K562 (cell line): ENCODE measurements around the gene MAPK8IP1. TPM values are rescaled to one million over a fixed set of nuclear protein-coding genes. Genes with fewer than 3 reads are reported as not detected.

Source experiments
- ATAC-seq: fragments of 200-7000 bp; cut with Tn5 transposase; 3 replicates; pipeline ENCODE4 v1.9.1; 2020; ENCODE audit warnings: moderate library complexity
- BruUV-seq: library from RNA; stranded (reverse); fragments of 400-500 nt; replicated peaks from 2 replicates; lab custom pipeline; 2021; lab: Mats Ljungman, UMichigan
- CTCF ChIA-PET: fragments of 300-600 bp; formaldehyde crosslinking; extraction: SDS; loops from one replicate; lab custom pipeline; 2021; ENCODE audit warnings: low intra/inter-chr PET ratio; lab: Yijun Ruan, JAX
- POLR2A ChIA-PET: fragments of 300-600, 350-650 bp; sonication (Branson Sonifier 250); formaldehyde crosslinking; extraction: SDS; loops from one replicate; lab custom pipeline; 2021; ENCODE audit warnings: antibody characterized with exemption, inconsistent platforms; lab: Yijun Ruan, JAX
- DNase-seq, 4 experiments: peaks; one replicate each; pipeline versions ENCODE4 v3.0.0 to v3.0.0-alpha.2; 2011 to 2018; ENCODE audit warnings: low spot score in 3 of 4, mixed read lengths in 3 of 4; ENCODE audit errors: extremely low read depth in 1 of 4
- FAIRE-seq: peaks from 2 replicates; lab custom pipeline; 2011; peaks lifted over from hg19 to GRCh38; lab: Jason Lieb, UNC
- H2AFZ ChIP-seq: 2 replicates; pipeline ENCODE4 v1.6.0; 2011; ENCODE audit warnings: low read depth, low read length, control low read depth, inconsistent platforms
- H3K27ac ChIP-seq: fragments of 200-600 bp; 3 replicates; pipeline ENCODE4 v1.8.0; 2011; ENCODE audit warnings: low read depth, mild to moderate bottlenecking, control low read depth, inconsistent platforms, low read length, moderate library complexity, mixed read lengths; ENCODE audit errors: extremely low read depth
- H3K27me3 ChIP-seq, 2 experiments: fragments of 300-600 bp in 1 of 2; 2 replicates in 1 of 2; 3 replicates in 1 of 2; pipeline versions ENCODE4 v1.6.0 to v1.8.0; 2011; ENCODE audit warnings: inconsistent platforms in 2 of 2, low read length in 2 of 2, mild to moderate bottlenecking in 1 of 2, mixed read lengths in 1 of 2, moderate library complexity in 1 of 2; ENCODE audit not compliant: control insufficient read depth in 2 of 2, insufficient read depth in 2 of 2
- H3K36me3 ChIP-seq: fragments of 300-600 bp; 3 replicates; pipeline ENCODE4 v1.8.0; 2011; ENCODE audit warnings: mild to moderate bottlenecking, low read length, inconsistent platforms; ENCODE audit not compliant: control insufficient read depth, insufficient read depth
- H3K4me1 ChIP-seq, 2 experiments: fragments of 200-600 bp in 1 of 2; replicated peaks in 1 of 2; 2 replicates in 1 of 2; 3 replicates in 1 of 2; pipeline versions ENCODE4 v1.5.1 to v1.8.0; 2011; ENCODE audit warnings: inconsistent platforms in 2 of 2, low read length in 2 of 2, mild to moderate bottlenecking in 1 of 2, mixed read lengths in 1 of 2, moderate library complexity in 1 of 2; ENCODE audit not compliant: control insufficient read depth in 2 of 2, insufficient read depth in 2 of 2
- H3K4me2 ChIP-seq: 2 replicates; pipeline ENCODE4 v1.6.1; 2011; ENCODE audit warnings: low read length, control low read depth, inconsistent platforms, mixed read lengths; ENCODE audit not compliant: insufficient read depth
- H3K4me3 ChIP-seq: fragments of 200-600 bp; sonication (generic), shearing (Covaris generic); 2 replicates; pipeline ENCODE4 v1.5.1; 2016; ENCODE audit warnings: control low read depth, inconsistent platforms
- H3K79me2 ChIP-seq: fragments of 200-600 bp; 3 replicates; pipeline ENCODE4 v1.8.0; 2011; ENCODE audit warnings: low read length, inconsistent platforms; ENCODE audit not compliant: control insufficient read depth, insufficient read depth
- H3K9ac ChIP-seq, 2 experiments: 2 replicates each; pipeline versions ENCODE4 v1.6.0 to v1.6.1; 2011; ENCODE audit warnings: low read depth in 2 of 2, low read length in 2 of 2, control low read depth in 1 of 2, inconsistent platforms in 1 of 2, mild to moderate bottlenecking in 1 of 2, mixed read lengths in 1 of 2; ENCODE audit not compliant: insufficient read depth in 1 of 2
- H3K9me1 ChIP-seq: one replicate; pipeline ENCODE4 v1.6.0; 2011; ENCODE audit warnings: inconsistent platforms, mild to moderate bottlenecking, low read length, moderate library complexity; ENCODE audit not compliant: control insufficient read depth, insufficient read depth
- H3K9me3 ChIP-seq: replicated peaks from 2 replicates; pipeline ENCODE4 v1.5.1; 2011; ENCODE audit warnings: low read depth, low read length, inconsistent platforms; ENCODE audit not compliant: control insufficient read depth, insufficient read depth
- H4K20me1 ChIP-seq: replicated peaks from 2 replicates; pipeline ENCODE4 v1.6.1; 2011; ENCODE audit warnings: low read length, inconsistent platforms, mixed read lengths; ENCODE audit not compliant: control insufficient read depth, insufficient read depth
- ARID3B ChIP-seq: fragments of 250-450 bp; sonication (Bioruptor Pico); IDR thresholded peaks from 2 replicates; pipeline ENCODE4 v1.4.0; 2020; ENCODE audit warnings: borderline replicate concordance
- CBX5 ChIP-seq: IDR thresholded peaks from 2 replicates; pipeline ENCODE4 v1.6.1; 2014; ENCODE audit warnings: low read depth, borderline replicate concordance
- KDM1A ChIP-seq, 2 experiments: fragments of 450-650 bp; IDR thresholded peaks; 2 replicates each; pipeline ENCODE4 v1.6.1; 2016; ENCODE audit warnings: mild to moderate bottlenecking in 2 of 2
- LARP7 ChIP-seq: fragments of 450-650 bp; IDR thresholded peaks from 2 replicates; pipeline ENCODE4 v1.6.1; 2016
- PURB ChIP-seq: sonication (generic); formaldehyde crosslinking; IDR thresholded peaks from 2 replicates; pipeline ENCODE4 v1.9.0; 2021; ENCODE audit warnings: low read depth, mild to moderate bottlenecking, missing genetic modification reagents
- RFX7 ChIP-seq: fragments of 250-450 bp; sonication (Bioruptor Pico); IDR thresholded peaks from 2 replicates; pipeline ENCODE4 v1.5.1; 2021; ENCODE audit warnings: mild to moderate bottlenecking
- RHOXF2B ChIP-seq: fragments of 250-450 bp; sonication (Bioruptor Pico); conservative IDR thresholded peaks from 2 replicates; pipeline ENCODE4 v1.5.1; 2021
- SMAD4 ChIP-seq: fragments of 250-450 bp; sonication (Bioruptor Pico); conservative IDR thresholded peaks from 2 replicates; pipeline ENCODE4 v1.8.0; 2021; ENCODE audit warnings: inconsistent platforms, mild to moderate bottlenecking, moderate library complexity
- THRB ChIP-seq: fragments of 450-650 bp; formaldehyde crosslinking; conservative IDR thresholded peaks from 2 replicates; pipeline ENCODE4 v1.4.0; 2022; ENCODE audit warnings: mild to moderate bottlenecking, missing genetic modification characterization
- ZBTB12 ChIP-seq: fragments of 250-450 bp; sonication (Bioruptor Pico); IDR thresholded peaks from 2 replicates; pipeline ENCODE4 v1.4.0; 2020
- ZBTB43 ChIP-seq: sonication (generic); formaldehyde crosslinking; IDR thresholded peaks from 2 replicates; pipeline ENCODE4 v1.8.0; 2023; ENCODE audit warnings: mild to moderate bottlenecking, missing genetic modification reagents
- ZNF639 ChIP-seq, 2 experiments: fragments of 200-800 bp in 1 of 2; sonication (Bioruptor generic) in 1 of 2; sonication (generic) in 1 of 2; formaldehyde crosslinking in 1 of 2; IDR thresholded peaks in 1 of 2; conservative IDR thresholded peaks in 1 of 2; 2 replicates each; pipeline versions ENCODE4 v1.5.0 to v1.6.1; 2016 to 2020; ENCODE audit warnings: missing compliant biosample characterization in 1 of 2, missing genetic modification characterization in 1 of 2, missing genetic modification reagents in 1 of 2
- ZNF785 ChIP-seq: fragments of 250-450 bp; sonication (Bioruptor Pico); IDR thresholded peaks from 2 replicates; pipeline ENCODE4 v1.4.0; 2020; ENCODE audit warnings: mild to moderate bottlenecking
- WGBS: fragments of 100-300 bp; shearing (Covaris generic); methylation state at CpG from one replicate; pipeline ENCODE4 v1.1.6; 2016; ENCODE audit warnings: low coverage, mixed read lengths; ENCODE audit not compliant: insufficient coverage; ENCODE audit errors: missing lambda C conversion rate; 5-methylcytosine and 5-hydroxymethylcytosine counted together
- in situ Hi-C: fragments of 300-500 bp; cut with MboI; formaldehyde crosslinking; loops from 4 replicates; pipeline ENCODE4 v1.15.0; 2018; ENCODE audit warnings: inconsistent platforms, mixed read lengths
- intact Hi-C: fragments of 100-400 bp; cut with micrococcal nuclease; formaldehyde crosslinking; loops from 2 replicates; pipeline ENCODE4 v1.14.2; 2022
- polyA plus RNA-seq, 8 experiments: library from polyadenylated mRNA; depleted of rRNA in 4 of 8; stranded (reverse) in 5 of 8; unstranded in 3 of 8; fragments of >200 nt; fragmentation: Nextera tagmentation in 2 of 8; fragmentation: Illumina TruSeq in 1 of 8; extraction: Ambion mirVana in 2 of 8; extraction: Trizol in 1 of 8; gene quantifications; 2 replicates each; pipeline versions ENCODE4 v1.2.1 to v1.2.3, GENCODE V29; 2011 to 2014; ENCODE audit warnings: inconsistent platforms in 1 of 8, missing spikeins in 1 of 8
- total RNA-seq, 7 experiments: library from RNA; depleted of rRNA in 6 of 7; stranded (reverse); fragments of >200 nt in 6 of 7; fragmentation: Illumina TruSeq in 2 of 7; extraction: Trizol in 2 of 7; gene quantifications; 2 replicates each; pipeline versions ENCODE4 v1.2.1 to v1.2.3, GENCODE V29; 2011 to 2021; ENCODE audit warnings: low replicate concordance in 1 of 7

Gene MAPK8IP1
- total and polyA plus RNA-seq, 9 of the 15 experiments (the other 6 are each of a cell fraction or from before 2014, with no cell fraction given): 0.13 to 6.9 (median 2.5) TPM

GRCh38 chr11:45925550-45925949 lies 40.1 kb downstream of the MAPK8IP1 start:
- no peaks in the 10 kb centered on the region for H3K27me3 ChIP-seq
- DNase-seq: no peak
- no peaks in the 10 kb centered on the region; the same call in none of the 2 replicates for H4K20me1 ChIP-seq
- in situ Hi-C loops: no loop called here
- WGBS: 31% methylated on average over 3 of the region's 3 CpGs
- BruUV-seq: no TSS peak
- TF ChIP-seq RFX7 (no peak), LARP7 (no peak), ZNF785 (CRISPR knock-in tag) (no peak), KDM1A (IDR thresholded peaks at IDR 0.05) (no peak), CBX5 (no peak), ZBTB43 (CRISPR knock-in tag) (no peak), ZBTB12 (CRISPR knock-in tag) (no peak), ZNF639 (CRISPR knock-in tag; conservative IDR thresholded peaks at IDR 0.05 in 1 of 2, IDR thresholded peaks at IDR 0.05 in 1 of 2) (no peak), RHOXF2B (no peak), ARID3B (no peak), PURB (CRISPR knock-in tag) (no peak), THRB (CRISPR knock-in tag) (no peak), SMAD4 (CRISPR knock-in tag) (no peak)
- TF ChIP-seq, all 486 proteins: peak for 0
- intact Hi-C loops: no loop called here
- peaks cover 10 to 71% of the 10 kb centered on the region in 2 experiments for H3K4me1 ChIP-seq
- H3K9ac ChIP-seq: no peak overlapping the region
- peaks cover 4% of the 10 kb centered on the region; the same call in 2 of the 3 replicates for H3K79me2 ChIP-seq
- no peaks in the 10 kb centered on the region for H3K9me1 ChIP-seq
- no peak overlapping the region for H2AFZ ChIP-seq
- H3K4me3 ChIP-seq: no peak overlapping the region
- ChIA-PET POLR2A (interaction anchor here (0.7 to 1.7 kb wide), 3 partner anchors 20 to 356 kb away, joined by 3 to 5 read pairs (median 3); no protein-coding TSS in a partner anchor), CTCF (no interaction called here)
- no peak overlapping the region for H3K4me2 ChIP-seq
- H3K36me3 ChIP-seq: peaks cover 9% of the 10 kb centered on the region; the same call in 1 of the 3 replicates
- H3K9me3 ChIP-seq: no peaks in the 10 kb centered on the region
- no peak for FAIRE-seq
- H3K27ac ChIP-seq: no peak overlapping the region
- no peak for ATAC-seq
